HCT116 (cell line): ENCODE results near the gene RAMAC. TPM values are rescaled to one million over a fixed set of nuclear protein-coding genes. Genes with fewer than 3 reads are reported as not detected.
"Not testable (repeated sequence)": the region's sequence is repeated elsewhere in the genome, so short reads cannot be mapped to it uniquely, and the experiment has no call there.

Experiments
- ATAC-seq: fragments of 200-7000 bp; cut with Tn5 transposase; 2 replicates; pipeline ENCODE4 v1.9.1; 2020; ENCODE audit warnings: mild to moderate bottlenecking, moderate library complexity
- BruUV-seq: library from RNA; stranded (reverse); fragments of 400-500 nt; replicated peaks from 2 replicates; lab custom pipeline; 2021; lab: Mats Ljungman, UMichigan
- CTCF ChIA-PET: fragments of 300-600 bp; sonication (Branson Sonifier 250); formaldehyde crosslinking; loops from one replicate; lab custom pipeline; 2021; ENCODE audit warnings: antibody characterized with exemption; lab: Charles Lee
- POLR2A ChIA-PET: fragments of 300-600, 350-600 bp; sonication (Branson Sonifier 250); formaldehyde crosslinking; loops from one replicate; lab custom pipeline; 2021; ENCODE audit warnings: antibody characterized with exemption; lab: Charles Lee
- RAD21 ChIA-PET, 2 experiments: fragments of 300-600 bp; sonication (Branson Sonifier 250); formaldehyde crosslinking; loops; one replicate each; lab custom pipeline; 2023; ENCODE audit warnings: low total read pairs in 2 of 2; ENCODE audit not compliant: uncharacterized antibody in 2 of 2, unreplicated experiment in 2 of 2, low non-redundant PET in 1 of 2; lab: Charles Lee
- DNase-seq: peaks from one replicate; pipeline ENCODE4 v3.0.0-alpha.2; 2010; ENCODE audit warnings: low read depth, low spot score
- H2AFZ ChIP-seq: fragments of 200-600 bp; shearing (Covaris generic), sonication (generic); 2 replicates; pipeline ENCODE4 v1.6.1; 2017; ENCODE audit warnings: low read depth, mixed run types, mixed read lengths, antibody characterized with exemption, low read length; ENCODE audit not compliant: poor library complexity, severe bottlenecking
- H3K27ac ChIP-seq: 2 replicates; pipeline ENCODE4 v1.5.1; 2012; ENCODE audit warnings: low read depth, low read length
- H3K27me3 ChIP-seq: fragments of 200-600 bp; sonication (generic); 2 replicates; pipeline ENCODE4 v1.6.1; 2016; ENCODE audit warnings: mixed run types, low read length, mixed read lengths; ENCODE audit not compliant: insufficient read depth
- H3K36me3 ChIP-seq, 2 experiments: fragments of 200-500 bp in 1 of 2; fragments of 200-600 bp in 1 of 2; sonication (Bioruptor generic) in 1 of 2; sonication (generic) in 1 of 2; 2 replicates each; pipeline versions ENCODE4 v1.5.1 to v1.6.1; 2014 to 2016; ENCODE audit warnings: low read length in 2 of 2, inconsistent platforms in 1 of 2, mixed read lengths in 1 of 2, mixed run types in 1 of 2; ENCODE audit not compliant: insufficient read depth in 2 of 2, control insufficient read depth in 1 of 2
- H3K4me1 ChIP-seq, 2 experiments: fragments of 200-600 bp in 1 of 2; sonication (generic) in 1 of 2; 2 replicates each; pipeline versions ENCODE4 v1.5.1 to v1.6.1; 2012 to 2017; ENCODE audit warnings: low read length in 2 of 2, inconsistent platforms in 1 of 2, mild to moderate bottlenecking in 1 of 2, mixed read lengths in 1 of 2, mixed run types in 1 of 2, moderate library complexity in 1 of 2; ENCODE audit not compliant: insufficient read depth in 2 of 2, control insufficient read depth in 1 of 2
- H3K4me2 ChIP-seq: fragments of 200-600 bp; sonication (generic); 2 replicates; pipeline ENCODE4 v1.6.1; 2017; ENCODE audit warnings: mixed run types, low read length, mixed read lengths
- H3K4me3 ChIP-seq, 2 experiments: fragments of 200-600 bp in 1 of 2; sonication (generic) in 1 of 2; replicated peaks in 1 of 2; 2 replicates each; pipeline ENCODE4 v1.5.1; 2011 to 2016; ENCODE audit warnings: low read length in 2 of 2, control low read depth in 1 of 2, low read depth in 1 of 2, mild to moderate bottlenecking in 1 of 2, mixed read lengths in 1 of 2, mixed run types in 1 of 2
- H3K79me2 ChIP-seq: fragments of 200-600 bp; sonication (generic); 2 replicates; pipeline ENCODE4 v1.6.1; 2017; ENCODE audit warnings: mild to moderate bottlenecking, mixed run types, low read length, moderate library complexity, mixed read lengths; ENCODE audit not compliant: insufficient read depth
- H3K9ac ChIP-seq: fragments of 200-600 bp; sonication (generic); 2 replicates; pipeline ENCODE4 v1.6.1; 2016; ENCODE audit warnings: low read length, mixed read lengths
- H3K9me2 ChIP-seq: fragments of 200-600 bp; sonication (generic), shearing (Covaris generic); 2 replicates; pipeline ENCODE4 v1.6.1; 2017; ENCODE audit warnings: mixed run types, mild to moderate bottlenecking, moderate library complexity; ENCODE audit not compliant: insufficient read depth
- H3K9me3 ChIP-seq, 2 experiments: fragments of 200-500 bp in 1 of 2; fragments of 200-600 bp in 1 of 2; sonication (Bioruptor generic) in 1 of 2; sonication (generic) in 1 of 2; 2 replicates each; pipeline ENCODE4 v1.6.1; 2014 to 2017; ENCODE audit warnings: low read length in 2 of 2, mixed read lengths in 2 of 2, inconsistent platforms in 1 of 2, low read depth in 1 of 2, mild to moderate bottlenecking in 1 of 2, mixed run types in 1 of 2, moderate library complexity in 1 of 2; ENCODE audit not compliant: control insufficient read depth in 1 of 2, insufficient read depth in 1 of 2
- H4K20me1 ChIP-seq: fragments of 200-600 bp; sonication (generic), shearing (Covaris generic); 2 replicates; pipeline ENCODE4 v1.6.1; 2017; ENCODE audit warnings: mixed run types, mild to moderate bottlenecking, moderate library complexity; ENCODE audit not compliant: insufficient read depth
- RAD21 ChIP-seq: IDR thresholded peaks from 2 replicates; pipeline ENCODE4 v1.6.1; 2012; ENCODE audit warnings: low read depth, mild to moderate bottlenecking
- YY1 ChIP-seq: IDR thresholded peaks from 2 replicates; pipeline ENCODE4 v1.6.1; 2011; ENCODE audit warnings: low read length, low read depth, moderate library complexity, mild to moderate bottlenecking; ENCODE audit not compliant: insufficient replicate concordance; ENCODE audit errors: extremely low read depth
- ZFX ChIP-seq: fragments of 450-650 bp; IDR thresholded peaks from 2 replicates; pipeline ENCODE4 v1.6.1; 2017
- intact Hi-C: fragments of 100-400 bp; cut with micrococcal nuclease; formaldehyde crosslinking; loops from 2 replicates; pipeline ENCODE4 v1.10.0; 2022
- total RNA-seq: library from RNA; stranded (reverse); gene quantifications from one replicate; pipeline ENCODE4 v1.2.1, GENCODE V29; 2021; ENCODE audit not compliant: unreplicated experiment
- TF ChIP-seq, protein P1 (sequence below), 3 experiments: fragments of 200-600 bp in 1 of 3; sonication (generic) in 1 of 3; IDR thresholded peaks in 2 of 3; conservative IDR thresholded peaks in 1 of 3; 2 replicates each; pipeline ENCODE4 v1.5.1; 2012 to 2017; ENCODE audit warnings: low read depth in 2 of 3, low read length in 2 of 3, antibody characterized with exemption in 1 of 3, borderline replicate concordance in 1 of 3, control low read depth in 1 of 3, mild to moderate bottlenecking in 1 of 3, mixed read lengths in 1 of 3, mixed run types in 1 of 3, moderate library complexity in 1 of 3; ENCODE audit not compliant: insufficient read depth in 1 of 3

Gene RAMAC
- total RNA-seq, 1 experiment from 2014 or later = 16.5 TPM

DNA sequence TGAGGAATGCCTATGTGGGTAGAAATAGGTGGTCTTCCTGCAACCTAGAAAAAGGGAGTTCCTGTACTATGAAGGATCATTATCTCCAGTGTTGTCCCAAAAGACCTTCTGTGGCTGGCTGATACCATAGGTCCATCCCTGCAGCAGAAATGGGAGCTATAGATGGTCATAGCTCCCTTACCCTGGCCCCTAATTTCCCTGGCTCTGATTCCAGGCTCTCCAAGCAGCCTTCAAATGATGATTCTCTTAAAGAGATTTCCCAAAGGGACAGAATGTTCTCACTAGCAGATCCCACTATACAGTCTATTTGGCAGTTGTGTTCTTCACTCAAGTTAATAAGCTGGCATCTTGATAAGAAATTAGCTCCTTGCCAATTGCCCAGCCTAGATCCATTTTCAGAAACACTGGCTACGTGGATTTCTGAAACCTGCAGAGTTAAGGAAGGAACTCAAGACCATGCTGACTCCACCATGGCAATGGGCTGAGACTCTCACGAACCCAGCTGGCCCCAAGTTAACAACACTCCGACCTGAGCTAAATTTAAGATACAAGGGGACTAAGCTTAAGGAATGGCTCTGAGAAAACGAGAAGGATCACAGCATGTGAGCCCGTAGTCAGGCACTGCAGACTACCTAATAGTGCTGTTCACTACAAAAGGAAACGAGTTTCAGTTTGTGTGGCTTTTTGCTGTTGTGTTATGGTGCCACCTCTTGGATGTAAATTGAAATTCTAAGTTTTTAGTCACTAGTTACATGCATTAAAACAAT is 14.1 kb downstream of the RAMAC start:
- no peak overlapping the region for H3K4me3 ChIP-seq
- DNase-seq = no peak

DNA sequence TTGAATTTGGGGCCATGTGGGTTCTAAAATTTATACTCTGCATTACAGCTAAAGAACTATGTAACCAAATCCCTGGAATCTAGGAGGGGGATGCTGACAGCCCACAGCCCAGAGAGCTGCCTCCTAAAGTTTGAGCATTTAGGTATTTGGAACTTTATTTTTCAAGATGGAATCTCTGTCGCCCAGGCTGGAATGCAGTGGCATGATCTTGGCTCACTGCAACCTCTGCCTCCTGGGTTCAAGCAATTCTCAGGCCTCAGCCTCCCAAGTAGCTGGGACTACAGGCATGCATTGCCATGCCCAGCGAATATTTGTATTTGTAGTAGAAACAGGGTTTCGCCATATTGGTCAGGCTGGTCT is 14.6 kb downstream of the RAMAC start:
- H3K27ac ChIP-seq, H3K9me2 ChIP-seq, H4K20me1 ChIP-seq, H2AFZ ChIP-seq, RAD21 ChIA-PET, POLR2A ChIA-PET, H3K79me2 ChIP-seq, H3K9ac ChIP-seq, H3K36me3 ChIP-seq, DNase-seq, H3K4me3 ChIP-seq, H3K4me2 ChIP-seq, H3K9me3 ChIP-seq, H3K4me1 ChIP-seq, H3K27me3 ChIP-seq, BruUV-seq: not testable (repeated sequence)
- CTCF ChIA-PET = interaction anchor here (1.2 to 1.8 kb wide), 2 partner anchors 11 to 151 kb away, joined by 3 to 10 read pairs; partner anchors contain the start of gene C15orf40
- ATAC-seq = peak; percentile 29; the same call in 1 of the 2 replicates
- intact Hi-C loops = loop anchor here (2.0 to 10.0 kb wide), 2 partner anchors 152 to 466 kb away; no protein-coding TSS in a partner anchor

More for the DNA sequence above, 14.1 kb downstream of the RAMAC start:
- ChIA-PET POLR2A (no interaction called here), CTCF (interaction anchor here (1.0 to 1.8 kb wide), 4 partner anchors 11 to 469 kb away, joined by 3 to 10 read pairs (median 6); partner anchors contain the start of gene C15orf40), RAD21 (no interaction called here)
- Histone ChIP-seq H3K9me2 (no peaks in the 10 kb centered on the region), H3K4me1 (peaks cover 0 to 3% of the 10 kb centered on the region in 2 experiments; a peak in 1 of 4 replicates), H3K27ac (no peak overlapping the region), H3K9me3 (no peaks in the 10 kb centered on the region), H3K4me2 (peak overlapping the region; percentile 13; the same call in 1 of the 2 replicates), H3K36me3 (peaks cover 0 to 6% of the 10 kb centered on the region in 2 experiments; a peak in 2 of 4 replicates), H3K27me3 (no peaks in the 10 kb centered on the region), H4K20me1 (no peaks in the 10 kb centered on the region), H2AFZ (no peak overlapping the region), H3K9ac (no peak overlapping the region), H3K79me2 (no peaks in the 10 kb centered on the region)
- intact Hi-C loops = loop anchor here (2.0 to 10.0 kb wide), 2 partner anchors 151 to 465 kb away; no protein-coding TSS in a partner anchor
- peak; percentile 79 for ATAC-seq
- no TSS peak for BruUV-seq
- TF ChIP-seq ZFX (no peak), RAD21 (peak; percentile 87), YY1 (no peak)
- TF ChIP-seq, protein P1, sequence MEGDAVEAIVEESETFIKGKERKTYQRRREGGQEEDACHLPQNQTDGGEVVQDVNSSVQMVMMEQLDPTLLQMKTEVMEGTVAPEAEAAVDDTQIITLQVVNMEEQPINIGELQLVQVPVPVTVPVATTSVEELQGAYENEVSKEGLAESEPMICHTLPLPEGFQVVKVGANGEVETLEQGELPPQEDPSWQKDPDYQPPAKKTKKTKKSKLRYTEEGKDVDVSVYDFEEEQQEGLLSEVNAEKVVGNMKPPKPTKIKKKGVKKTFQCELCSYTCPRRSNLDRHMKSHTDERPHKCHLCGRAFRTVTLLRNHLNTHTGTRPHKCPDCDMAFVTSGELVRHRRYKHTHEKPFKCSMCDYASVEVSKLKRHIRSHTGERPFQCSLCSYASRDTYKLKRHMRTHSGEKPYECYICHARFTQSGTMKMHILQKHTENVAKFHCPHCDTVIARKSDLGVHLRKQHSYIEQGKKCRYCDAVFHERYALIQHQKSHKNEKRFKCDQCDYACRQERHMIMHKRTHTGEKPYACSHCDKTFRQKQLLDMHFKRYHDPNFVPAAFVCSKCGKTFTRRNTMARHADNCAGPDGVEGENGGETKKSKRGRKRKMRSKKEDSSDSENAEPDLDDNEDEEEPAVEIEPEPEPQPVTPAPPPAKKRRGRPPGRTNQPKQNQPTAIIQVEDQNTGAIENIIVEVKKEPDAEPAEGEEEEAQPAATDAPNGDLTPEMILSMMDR (IDR thresholded peaks at IDR 0.05 in 2 of 3, conservative IDR thresholded peaks at IDR 0.05 in 1 of 3; ENCODE audit: borderline replicate concordance in 1 of 3, insufficient read depth in 1 of 3, low read depth in 2 of 3, low read length in 2 of 3) = peak; percentile 39 to 78 (median 64); a peak in 5 of 6 replicates
